ENCODE data around the gene ATP11A. TPM values are rescaled to one million over a fixed set of nuclear protein-coding genes. Genes with fewer than 3 reads are reported as not detected.

The ATP11A gene
- total and polyA plus RNA-seq, 10 of the 15 experiments (the other 5 are each of a cell fraction or from before 2014, with no cell fraction given) = 1.4 to 69.6 (median 14.4) TPM

DNA sequence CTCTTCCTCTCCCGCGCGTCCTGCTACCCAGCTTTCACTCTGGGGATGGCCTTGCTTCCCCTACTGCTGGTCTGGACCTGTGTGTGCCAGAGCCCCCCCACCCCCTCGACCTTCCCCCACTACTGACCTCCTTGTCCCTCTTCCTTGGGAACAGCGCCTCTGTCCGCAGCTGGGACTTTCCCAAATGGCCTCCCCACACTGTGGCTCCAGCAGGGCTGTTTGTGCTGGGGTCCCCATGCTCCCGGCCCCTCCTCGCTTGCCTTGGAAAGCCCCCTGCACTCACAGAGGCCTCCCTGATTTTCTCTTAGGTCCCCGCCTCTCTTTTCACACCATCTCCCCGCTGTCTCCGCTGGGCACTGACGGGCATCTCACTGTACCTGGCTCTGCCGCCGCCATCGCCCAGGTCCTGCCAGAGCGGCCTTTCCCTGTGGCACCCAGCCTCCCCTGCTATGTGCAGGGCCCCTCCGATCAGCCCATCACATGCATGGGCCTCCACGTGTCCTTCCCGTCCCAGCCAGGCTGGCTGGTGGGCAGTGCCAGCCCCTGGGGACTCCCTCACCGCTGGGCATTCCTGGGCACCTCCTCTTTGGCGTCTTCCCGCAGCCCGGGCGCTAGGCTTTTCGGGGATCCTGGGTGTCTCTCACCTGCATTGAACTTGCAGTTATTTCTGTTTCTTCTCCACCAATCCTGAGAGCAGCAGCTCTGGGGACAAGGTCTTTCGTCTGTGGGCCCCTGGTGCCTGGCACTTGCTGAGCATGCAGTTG is 118.7 kb downstream of the ATP11A start (continued):
- TF ChIP-seq E4F1 (IDR thresholded peaks at IDR 0.05; ENCODE audit: borderline replicate concordance, partially characterized antibody) (no peak), ZBED1 (IDR thresholded peaks at IDR 0.05; ENCODE audit: borderline replicate concordance) (no peak), NR2C1 (IDR thresholded peaks at IDR 0.05) (no peak), ZBTB11 (CRISPR knock-in tag; IDR thresholded peaks at IDR 0.05) (no peak), CHD4 (IDR thresholded peaks at IDR 0.05) (no peak), SMAD1 (IDR thresholded peaks at IDR 0.05; ENCODE audit: low read depth, partially characterized antibody) (no peak)

Data from GM12878 (cell line).